Pancreas (tissue), 10 donors: ENCODE measurements around the gene GPR89B. TPM values are rescaled to one million over a fixed set of nuclear protein-coding genes. Genes with fewer than 3 reads are reported as not detected.
"Not testable (repeated sequence)": the region's sequence is repeated elsewhere in the genome, so short reads cannot be mapped to it uniquely, and the experiment has no call there.

ENCODE experiments used
- ATAC-seq, 4 donors: fragments of 200-7000 bp; cut with Tn5 transposase; one replicate each; pipeline versions ENCODE4 v1.8.0 to v1.9.1; 2020; ENCODE audit warnings: mild to moderate bottlenecking in 4 of 4, moderate library complexity in 4 of 4
- DNase-seq, 6 donors: peaks; one replicate each; pipeline ENCODE4 v3.0.0-alpha.2; 2020
- FAIRE-seq: peaks from 2 replicates; lab custom pipeline; 2012; peaks lifted over from hg19 to GRCh38; lab: Jason Lieb, UNC
- H3K27ac ChIP-seq, 4 donors: fragments of 200-600 bp; sonication (generic); 1 replicate in 3 of 4; 2 replicates in 1 of 4; pipeline versions ENCODE4 v1.5.0 to v1.8.0; 2020
- H3K27me3 ChIP-seq, 4 donors: fragments of 200-600 bp; one replicate each; pipeline ENCODE4 v1.8.0; 2021
- H3K36me3 ChIP-seq, 3 donors: fragments of 200-600 bp; sonication (generic) in 1 of 3; one replicate each; pipeline versions ENCODE4 v1.5.0 to v1.8.0; 2020 to 2021
- H3K4me1 ChIP-seq, 3 donors: fragments of 200-600 bp; one replicate each; pipeline ENCODE4 v1.8.0; 2021
- H3K4me3 ChIP-seq, 4 donors: fragments of 200-600 bp; sonication (generic) in 2 of 4; one replicate each; pipeline versions ENCODE4 v1.5.0 to v1.8.0; 2020 to 2021
- H3K9me3 ChIP-seq, 4 donors: fragments of 200-600 bp; one replicate each; pipeline ENCODE4 v1.8.0; 2021
- WGBS, 2 donors: extraction: QIAGEN DNeasy Blood & Tissue Kit; methylation state at CpG; one replicate each; pipeline ENCODE4 v1.1.7; 2013; 5-methylcytosine and 5-hydroxymethylcytosine counted together
- intact Hi-C, 3 donors: fragments of 100-400 bp; cut with DNase I; formaldehyde crosslinking; loops; one replicate each; pipeline versions ENCODE4 v1.11.1 to v1.14.2; 2022
- polyA plus RNA-seq, 2 donors: library from polyadenylated mRNA; stranded (reverse); fragments of 200-250 nt; gene quantifications; one replicate each; pipeline ENCODE4 v1.2.3, GENCODE V29; 2013
- total RNA-seq, 6 donors: library from RNA; stranded (reverse); fragmentation: NEBNext Ultra II Directional in 4 of 6; extraction: Animal tissue kit (Norgen Biotek cat#: 25700) in 4 of 6; gene quantifications; one replicate each; pipeline versions ENCODE4 v1.2.1 to v1.2.4, GENCODE V29; 2021 to 2023
- donor health status: healthy with polysubstance abuse.
- donor health status: DM: no; HTN: no; CAD: no; lungs with moderate emphysema.
- donor health status: DM: no; HTN: no; CAD: no.
- donor health status: control.
- donor health status: control.
- donor health status: Bipolar disorder and iron deficiency.
- donor health status: DM: yes; HTN: yes; CAD: no.
- donor health status: DM: no; HTN: no; CAD: no.
- donor health status: DM: no; HTN: no; CAD: no.
- donor health status: DM: yes; HTN: yes; CAD: no.

Gene GPR89B
- total and polyA plus RNA-seq, 8 donors: 6.0 to 18.1 (median 8.1) TPM

GRCh38 chr1:147949517-147949916 lies 21.3 kb downstream of the GPR89B start:
- intact Hi-C loops, H3K27ac ChIP-seq, H3K4me3 ChIP-seq, ATAC-seq, FAIRE-seq, H3K9me3 ChIP-seq, H3K36me3 ChIP-seq, H3K27me3 ChIP-seq, H3K4me1 ChIP-seq: not testable (repeated sequence)
- DNase-seq: peak in 2 of 6 donors; percentile 12 to 61
- WGBS, 2 donors: 95 to 96% methylated on average over 4 to 35 of the region's 35 CpGs

- FAIRE-seq, H3K36me3 ChIP-seq, DNase-seq, intact Hi-C loops, H3K9me3 ChIP-seq, H3K27ac ChIP-seq, H3K27me3 ChIP-seq, H3K4me3 ChIP-seq, H3K4me1 ChIP-seq, ATAC-seq: not testable (repeated sequence)
- WGBS, 2 donors: 58 to 72% methylated on average over 1 of the region's 1 CpG
Measured at GRCh38 chr1:147958906-147959305, 30.7 kb downstream of the GPR89B start.

- intact Hi-C loops, FAIRE-seq: not testable (repeated sequence)
- 94 to 98% methylated on average over 2 of the region's 2 CpGs for WGBS, 2 donors
Measured at GRCh38 chr1:147959680-147960079, 31.5 kb downstream of the GPR89B start.

GRCh38 chr1:147964575-147964974 lies 36.4 kb downstream of the GPR89B start:
- FAIRE-seq, H3K4me3 ChIP-seq, H3K27me3 ChIP-seq, H3K4me1 ChIP-seq, H3K27ac ChIP-seq, DNase-seq, H3K36me3 ChIP-seq, intact Hi-C loops, H3K9me3 ChIP-seq, ATAC-seq: not testable (repeated sequence)
- WGBS, 2 donors: no CpG with 5 or more reads among the region's 1 CpG

More at GRCh38 chr1:147959680-147960079, 31.5 kb downstream of the GPR89B start:
- not testable (repeated sequence) for H3K9me3 ChIP-seq, DNase-seq, H3K27me3 ChIP-seq, H3K27ac ChIP-seq, H3K4me3 ChIP-seq, H3K36me3 ChIP-seq, H3K4me1 ChIP-seq, ATAC-seq

GRCh38 chr1:147966657-147967056 lies 38.4 kb downstream of the GPR89B start:
- H3K36me3 ChIP-seq, DNase-seq, FAIRE-seq, H3K27ac ChIP-seq, H3K4me3 ChIP-seq, H3K27me3 ChIP-seq, ATAC-seq, intact Hi-C loops, H3K9me3 ChIP-seq, H3K4me1 ChIP-seq: not testable (repeated sequence)
- WGBS, 2 donors: no CpG with 5 or more reads among the region's 1 CpG

- H3K4me1 ChIP-seq, H3K36me3 ChIP-seq, H3K27ac ChIP-seq, DNase-seq, H3K4me3 ChIP-seq, H3K9me3 ChIP-seq, H3K27me3 ChIP-seq, FAIRE-seq, intact Hi-C loops: not testable (repeated sequence)
- ATAC-seq: peak in 1 of 4 donors; percentile 25
- 81 to 89% methylated on average over 1 to 4 of the region's 6 CpGs for WGBS, 2 donors
Measured at GRCh38 chr1:147978896-147979651, 50.9 kb downstream of the GPR89B start.

GRCh38 chr1:147985374-147985773 lies 57.2 kb downstream of the GPR89B start:
- DNase-seq, H3K27me3 ChIP-seq, FAIRE-seq, H3K4me1 ChIP-seq, H3K36me3 ChIP-seq, H3K27ac ChIP-seq, H3K4me3 ChIP-seq, ATAC-seq, intact Hi-C loops, H3K9me3 ChIP-seq: not testable (repeated sequence)
- WGBS, 2 donors: 59 to 65% methylated on average over 2 of the region's 2 CpGs

GRCh38 chr1:147987893-147988292 lies 59.7 kb downstream of the GPR89B start:
- H3K36me3 ChIP-seq, H3K4me3 ChIP-seq, H3K4me1 ChIP-seq, H3K27ac ChIP-seq, intact Hi-C loops, H3K9me3 ChIP-seq, H3K27me3 ChIP-seq, ATAC-seq, DNase-seq, FAIRE-seq: not testable (repeated sequence)
- WGBS, 2 donors: 82 to 86% methylated on average over 3 of the region's 3 CpGs

GRCh38 chr1:147992916-147993315 lies 64.7 kb downstream of the GPR89B start:
- H3K9me3 ChIP-seq, ATAC-seq, DNase-seq, H3K4me1 ChIP-seq, H3K27me3 ChIP-seq, H3K4me3 ChIP-seq, FAIRE-seq, H3K27ac ChIP-seq, H3K36me3 ChIP-seq, intact Hi-C loops: not testable (repeated sequence)
- 95 to 96% methylated on average over 4 of the region's 4 CpGs for WGBS, 2 donors

GRCh38 chr1:147993400-147993799 lies 65.2 kb downstream of the GPR89B start:
- H3K36me3 ChIP-seq, H3K4me1 ChIP-seq, ATAC-seq, H3K4me3 ChIP-seq, DNase-seq, H3K27me3 ChIP-seq, FAIRE-seq, H3K27ac ChIP-seq, intact Hi-C loops, H3K9me3 ChIP-seq: not testable (repeated sequence)
- WGBS, 2 donors: 90 to 93% methylated on average over 4 of the region's 4 CpGs

GRCh38 chr1:147993825-147994615 lies 65.8 kb downstream of the GPR89B start:
- H3K4me1 ChIP-seq, H3K27me3 ChIP-seq, H3K4me3 ChIP-seq, H3K27ac ChIP-seq, ATAC-seq, H3K36me3 ChIP-seq, intact Hi-C loops, FAIRE-seq, H3K9me3 ChIP-seq, DNase-seq: not testable (repeated sequence)
- WGBS, 2 donors: 86 to 89% methylated on average over 2 of the region's 4 CpGs

- ATAC-seq, DNase-seq, intact Hi-C loops, H3K4me3 ChIP-seq, H3K36me3 ChIP-seq, H3K4me1 ChIP-seq, H3K27me3 ChIP-seq, FAIRE-seq, H3K27ac ChIP-seq, H3K9me3 ChIP-seq: not testable (repeated sequence)
- 100% methylated on average over 1 of the region's 2 CpGs for WGBS, 2 donors
Measured at GRCh38 chr1:147996088-147996487, 67.9 kb downstream of the GPR89B start.
